ELF-1 (cell line): ENCODE results near the gene SERPINC1.
"Not testable (repeated sequence)": the region's sequence is repeated elsewhere in the genome, so short reads cannot be mapped to it uniquely, and the experiment has no call there.

ENCODE experiments used
- DNase-seq: peaks from one replicate; pipeline ENCODE4 v3.0.0-alpha.2; 2016; ENCODE audit warnings: low read depth, low spot score

Gene SERPINC1

DNA sequence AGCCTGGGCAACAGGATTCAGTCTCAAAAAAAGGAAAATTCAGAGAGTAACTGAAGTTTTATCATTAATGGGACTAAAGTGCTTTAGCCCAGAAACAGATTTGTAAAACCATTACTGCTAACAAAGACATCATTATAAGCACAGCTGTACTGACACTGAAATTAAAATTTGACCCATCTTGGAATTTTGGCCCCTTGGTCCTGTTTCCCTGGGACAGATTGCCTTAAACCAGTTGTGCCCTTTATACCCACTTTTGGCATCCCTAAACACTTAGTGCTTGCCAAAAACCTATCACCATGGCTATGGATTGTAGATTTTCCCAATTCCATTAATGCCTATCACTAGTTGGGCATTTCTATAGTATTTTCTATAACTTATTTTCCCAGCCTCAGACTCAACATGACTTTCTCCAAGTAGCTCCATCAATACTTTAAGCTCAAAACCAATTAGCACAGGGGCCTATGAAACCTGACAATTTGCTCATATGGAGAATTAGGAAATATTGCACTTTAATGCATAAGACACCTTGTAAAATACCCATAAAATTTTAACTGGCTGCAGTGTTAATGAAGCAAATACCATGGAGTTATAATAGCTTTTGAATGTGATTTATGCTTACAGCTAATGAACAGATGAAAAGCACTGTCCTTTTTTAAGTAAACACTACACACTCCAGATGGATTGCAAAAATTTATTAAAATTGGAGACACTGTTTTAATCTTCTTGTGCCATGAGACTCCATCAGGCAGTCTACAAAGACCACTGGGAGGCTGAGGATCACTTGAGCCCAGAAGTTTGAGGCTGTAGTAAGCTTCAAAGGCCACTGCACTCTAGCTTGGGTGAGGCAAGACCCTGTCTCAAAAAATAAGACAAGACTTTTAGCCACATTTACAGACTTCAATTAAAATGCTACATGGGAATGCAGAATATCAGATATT lies 53.6 kb downstream of the SERPINC1 start:
- no peak for DNase-seq

GRCh38 chr1:173862769-173863223 lies 54.3 kb downstream of the SERPINC1 start:
- no peak for DNase-seq

DNA sequence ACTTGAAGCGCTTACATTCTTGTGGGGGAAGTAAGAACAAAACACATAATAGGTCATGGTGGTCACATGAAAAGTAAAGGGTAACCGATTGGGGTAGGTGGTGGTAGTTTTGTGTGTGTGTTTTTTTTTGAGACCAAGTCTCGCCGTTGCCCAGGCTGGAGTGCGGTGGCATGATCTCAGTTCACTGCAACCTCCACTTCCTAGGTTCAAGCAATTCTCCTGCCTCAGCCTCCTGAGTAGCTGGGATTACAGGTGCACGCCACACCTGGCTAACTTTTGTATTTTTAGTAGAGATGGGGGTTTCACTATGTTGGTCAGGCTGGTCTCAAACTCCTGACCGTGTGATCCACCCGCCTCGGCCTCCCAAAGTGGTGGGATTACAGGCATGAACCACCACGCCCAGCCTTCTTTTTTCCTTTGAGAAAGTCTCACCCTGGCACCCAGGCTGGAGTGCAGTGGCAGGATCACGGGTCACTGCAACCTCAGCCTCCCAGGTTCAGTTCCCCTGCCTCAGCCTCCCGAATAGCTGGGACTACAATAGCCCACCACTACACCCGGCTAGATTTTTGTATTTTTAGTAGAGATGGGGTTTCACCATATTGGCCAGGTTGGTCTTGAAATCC lies 54.9 kb downstream of the SERPINC1 start:
- peak; percentile 74 for DNase-seq

- DNase-seq = peak; percentile 76
These were observed 55.4 kb downstream of the SERPINC1 start for GRCh38 chr1:173861731-173862145.

DNA sequence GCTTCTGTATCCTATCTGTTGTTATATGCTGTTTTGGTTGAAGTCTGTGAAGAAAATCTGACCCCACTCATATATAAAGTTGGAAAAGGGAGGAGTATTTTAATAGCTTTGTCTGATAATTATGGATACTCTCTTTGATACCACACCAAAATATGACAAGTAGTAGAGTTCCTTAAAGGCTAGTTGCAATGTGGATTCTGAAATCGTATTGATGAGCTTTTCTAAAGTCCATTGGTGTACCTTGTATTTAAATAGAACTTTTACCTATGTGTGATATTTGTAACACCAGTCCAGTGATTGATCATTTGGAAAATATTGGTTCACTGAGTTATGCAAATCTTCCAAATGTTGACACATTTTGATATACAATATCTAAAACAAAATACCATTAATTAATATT lies 57.1 kb downstream of the SERPINC1 start:
- no peak for DNase-seq

GRCh38 chr1:173859547-173859946 lies 57.6 kb downstream of the SERPINC1 start:
- not testable (repeated sequence) for DNase-seq

- DNase-seq = no peak
These were observed 59.7 kb downstream of the SERPINC1 start for GRCh38 chr1:173857363-173857917.

GRCh38 chr1:173856903-173857302 lies 60.2 kb downstream of the SERPINC1 start:
- DNase-seq = no peak

GRCh38 chr1:173856014-173856413 lies 61.1 kb downstream of the SERPINC1 start:
- DNase-seq = no peak
